Ovary (tissue), 3 donors: Measurements from ENCODE around the gene FUT7.

Source experiments
- CTCF ChIP-seq, 3 donors: fragments of 450-650 bp in 2 of 3; fragments of 200-600 bp in 1 of 3; IDR thresholded peaks; one replicate each; pipeline versions ENCODE4 v1.5.1 to v1.8.0; 2016 to 2022; ENCODE audit warnings: antibody characterized with exemption in 3 of 3, mild to moderate bottlenecking in 1 of 3
- EP300 ChIP-seq: sonication (generic); formaldehyde crosslinking; IDR thresholded peaks from one replicate; pipeline ENCODE4 v1.6.1; 2017; ENCODE audit warnings: antibody characterized with exemption
- POLR2A ChIP-seq: fragments of 450-650 bp; IDR thresholded peaks from one replicate; pipeline ENCODE4 v1.6.1; 2017; ENCODE audit warnings: antibody characterized with exemption, mild to moderate bottlenecking, moderate library complexity
- donor health status: DM: no; HTN: no; CAD: no.

GRCh38 chr9:137067860-137068538 is 36.1 kb upstream of the FUT7 start:
- TF ChIP-seq CTCF (IDR thresholded peaks at IDR 0.05) (peak; percentile 35 to 80 (median 79)), EP300 (no peak), POLR2A (no peak)
